Transverse colon (tissue), 4 donors: ENCODE results near the gene DBH. TPM values are rescaled to one million over a fixed set of nuclear protein-coding genes. Genes with fewer than 3 reads are reported as not detected.

Experiments
- DNase-seq: peaks from one replicate; pipeline ENCODE4 v3.0.0-alpha.2; 2019
- H3K27ac ChIP-seq, 4 donors: fragments of 200-600 bp; sonication (generic); 2 replicates each; pipeline ENCODE4 v1.5.1; 2016 to 2018; ENCODE audit warnings: inconsistent platforms in 4 of 4
- H3K27me3 ChIP-seq: fragments of 200-600 bp; sonication (generic); 2 replicates; pipeline ENCODE4 v1.5.1; 2017; ENCODE audit warnings: inconsistent platforms
- H3K36me3 ChIP-seq, 4 donors: fragments of 200-600 bp; sonication (generic); 2 replicates each; pipeline ENCODE4 v1.5.1; 2017 to 2019; ENCODE audit warnings: inconsistent platforms in 4 of 4
- H3K4me1 ChIP-seq, 4 donors: fragments of 200-600 bp; sonication (generic); 2 replicates each; pipeline ENCODE4 v1.5.1; 2017 to 2020; ENCODE audit warnings: inconsistent platforms in 4 of 4
- H3K4me3 ChIP-seq, 4 donors: fragments of 200-600 bp; sonication (generic); 1 replicate in 1 of 4; 2 replicates in 3 of 4; pipeline versions ENCODE4 v1.5.1 to v1.6.1; 2017 to 2019; ENCODE audit warnings: inconsistent platforms in 4 of 4
- H3K9me3 ChIP-seq, 2 donors: fragments of 200-600 bp; sonication (generic); 2 replicates each; pipeline ENCODE4 v1.5.1; 2017 to 2019; ENCODE audit warnings: inconsistent platforms in 2 of 2
- CTCF ChIP-seq, 5 experiments: fragments of 200-600 bp in 3 of 5; fragments of 450-650 bp in 2 of 5; sonication (generic) in 3 of 5; IDR thresholded peaks; 1 replicate in 2 of 5; 2 replicates in 3 of 5; pipeline ENCODE4 v1.5.1; 2016 to 2017; ENCODE audit warnings: antibody characterized with exemption in 5 of 5, inconsistent platforms in 3 of 5, mild to moderate bottlenecking in 2 of 5, moderate library complexity in 1 of 5
- EP300 ChIP-seq: sonication (generic); formaldehyde crosslinking; IDR thresholded peaks from one replicate; pipeline ENCODE4 v1.6.1; 2017; ENCODE audit warnings: antibody characterized with exemption, low read depth
- POLR2A ChIP-seq: fragments of 450-650 bp; IDR thresholded peaks from one replicate; pipeline ENCODE4 v1.6.1; 2016; ENCODE audit warnings: antibody characterized with exemption, mild to moderate bottlenecking, moderate library complexity
- POLR2AphosphoS5 ChIP-seq, 3 donors: sonication (generic); formaldehyde crosslinking; IDR thresholded peaks; one replicate each; pipeline ENCODE4 v1.6.1; 2016; ENCODE audit warnings: antibody characterized with exemption in 3 of 3
- WGBS, 2 donors: methylation state at CpG; one replicate each; pipeline ENCODE4 v1.1.5; 2018; ENCODE audit warnings: low coverage in 1 of 2; 5-methylcytosine and 5-hydroxymethylcytosine counted together
- in situ Hi-C, 4 donors: fragments of 200-750 bp; cut with MboI; loops; one replicate each; pipeline versions ENCODE4 v1.15.0 to v1.15.1; 2017; ENCODE audit warnings: low sequenced_read_pairs in 3 of 4, low pct_ligation_motif_present in 1 of 4, low pct_unique_long_range_greater_than_20kb in 1 of 4
- intact Hi-C: fragments of 100-400 bp; cut with DNase I; formaldehyde crosslinking; loops from one replicate; pipeline ENCODE4 v1.15.1; 2023; ENCODE audit warnings: low total_unique reads
- total RNA-seq, 4 donors: library from RNA; depleted of rRNA; stranded (reverse); fragments of >200 nt; gene quantifications; one replicate each; pipeline ENCODE4 v1.1.0, GENCODE V29; 2016

DBH gene
- total RNA-seq, 4 donors from 2014 or later = not detected

DNA sequence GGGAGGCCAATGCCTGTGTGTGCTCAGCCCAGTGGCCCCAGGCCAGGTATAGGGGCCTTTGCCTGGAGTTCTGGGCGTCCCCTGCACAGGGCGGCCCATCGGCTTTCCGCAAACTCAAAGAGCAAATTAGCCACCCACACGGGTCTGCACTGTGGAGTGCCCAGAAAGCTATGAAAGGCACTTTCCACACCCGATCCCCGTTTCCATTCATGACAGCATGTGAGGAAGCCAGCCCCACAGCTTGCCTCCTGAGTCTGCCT, 5.2 kb downstream of the DBH start:
- in situ Hi-C loops = no loop called here
- no peak for DNase-seq
- WGBS, 2 donors = 77% methylated on average over 6 of the region's 7 CpGs; no CpG with 5 or more reads in 1 of the 2 donors
- intact Hi-C loops = no loop called here
- H3K4me3 ChIP-seq = no peak overlapping the region
- no peak for TF ChIP-seq CTCF (IDR thresholded peaks at IDR 0.05)
- TF ChIP-seq EP300 = no peak
- TF ChIP-seq POLR2A = no peak
- TF ChIP-seq POLR2AphosphoS5 (IDR thresholded peaks at IDR 0.05) = no peak
- no peak overlapping the region for H3K27ac ChIP-seq
- H3K27me3 ChIP-seq = no peaks in the 10 kb centered on the region
- H3K9me3 ChIP-seq = no peaks in the 10 kb centered on the region
- H3K4me1 ChIP-seq = no peaks in the 10 kb centered on the region
- H3K36me3 ChIP-seq = no peaks in the 10 kb centered on the region

DNA sequence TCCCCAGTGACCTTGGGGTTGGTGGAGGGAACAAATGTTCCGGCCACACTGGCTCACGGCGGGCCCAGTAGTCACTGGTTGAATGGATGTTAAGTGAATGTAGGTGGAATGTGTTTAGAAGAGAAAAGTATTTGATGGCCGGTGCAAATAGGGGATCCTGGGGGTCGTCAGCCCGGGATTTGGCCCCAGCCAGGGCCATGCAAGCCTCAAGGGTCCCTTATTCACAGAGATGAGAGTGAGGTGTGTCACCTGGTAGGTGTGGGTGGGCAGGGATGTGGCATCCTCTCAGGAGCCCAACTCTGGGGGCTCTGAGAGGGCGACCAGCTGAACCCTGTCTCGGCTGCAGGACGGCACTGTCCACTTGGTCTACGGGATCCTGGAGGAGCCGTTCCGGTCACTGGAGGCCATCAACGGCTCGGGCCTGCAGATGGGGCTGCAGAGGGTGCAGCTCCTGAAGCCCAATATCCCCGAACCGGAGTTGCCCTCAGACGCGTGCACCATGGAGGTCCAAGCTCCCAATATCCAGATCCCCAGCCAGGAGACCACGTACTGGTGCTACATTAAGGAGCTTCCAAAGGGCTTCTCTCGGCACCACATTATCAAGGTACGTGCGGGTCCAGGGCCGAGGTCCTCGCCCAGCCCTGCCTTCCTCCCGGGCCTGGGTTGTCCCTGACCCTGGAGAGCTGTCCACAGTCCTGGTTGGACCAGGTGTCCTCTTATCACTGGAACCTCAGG, 5.9 kb downstream of the DBH start:
- no peak for DNase-seq
- no peak overlapping the region for H3K4me3 ChIP-seq
- no peak overlapping the region for H3K27ac ChIP-seq
- in situ Hi-C loops (no loop called here), intact Hi-C loops (no loop called here)
- no peak for TF ChIP-seq POLR2AphosphoS5 (IDR thresholded peaks at IDR 0.05)
- no peak for TF ChIP-seq EP300
- no peak for TF ChIP-seq CTCF (IDR thresholded peaks at IDR 0.05)
- no peak for TF ChIP-seq POLR2A
- no peaks in the 10 kb centered on the region for H3K9me3 ChIP-seq
- H3K36me3 ChIP-seq = no peaks in the 10 kb centered on the region
- H3K27me3 ChIP-seq = no peaks in the 10 kb centered on the region
- H3K4me1 ChIP-seq = no peaks in the 10 kb centered on the region
- 77 to 80% methylated on average over 3 to 21 of the region's 25 CpGs for WGBS, 2 donors

GRCh38 chr9:133642708-133643361, 6.7 kb downstream of the DBH start:
- no peaks in the 10 kb centered on the region for H3K4me1 ChIP-seq
- intact Hi-C loops (no loop called here), in situ Hi-C loops (no loop called here)
- H3K4me3 ChIP-seq = no peak overlapping the region
- H3K27me3 ChIP-seq = no peaks in the 10 kb centered on the region
- H3K36me3 ChIP-seq = no peaks in the 10 kb centered on the region
- no peak for DNase-seq
- whole genome bisulfite sequencing, 2 donors = 81% methylated on average over 15 of the region's 16 CpGs; no CpG with 5 or more reads in 1 of the 2 donors
- H3K27ac ChIP-seq = no peak overlapping the region
- TF ChIP-seq POLR2AphosphoS5 (IDR thresholded peaks at IDR 0.05) (no peak), POLR2A (no peak), EP300 (no peak), CTCF (IDR thresholded peaks at IDR 0.05) (no peak)
- no peaks in the 10 kb centered on the region for H3K9me3 ChIP-seq

DNA sequence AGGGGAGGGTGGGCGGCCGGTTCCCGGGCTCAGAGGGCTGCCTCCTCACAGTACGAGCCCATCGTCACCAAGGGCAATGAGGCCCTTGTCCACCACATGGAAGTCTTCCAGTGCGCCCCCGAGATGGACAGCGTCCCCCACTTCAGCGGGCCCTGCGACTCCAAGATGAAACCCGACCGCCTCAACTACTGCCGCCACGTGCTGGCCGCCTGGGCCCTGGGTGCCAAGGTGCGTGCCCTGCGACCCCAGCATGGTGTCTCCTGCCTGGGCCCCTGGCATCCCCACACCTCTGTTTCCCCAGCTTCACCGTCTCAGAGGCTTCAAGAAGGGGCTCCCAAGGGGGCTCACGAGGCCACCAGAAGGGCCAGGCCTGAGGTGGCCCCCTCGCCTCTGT, 7.2 kb downstream of the DBH start:
- no peak overlapping the region for H3K27ac ChIP-seq
- no peaks in the 10 kb centered on the region for H3K27me3 ChIP-seq
- H3K4me1 ChIP-seq = no peaks in the 10 kb centered on the region
- H3K36me3 ChIP-seq = no peaks in the 10 kb centered on the region
- TF ChIP-seq EP300 (no peak), POLR2AphosphoS5 (IDR thresholded peaks at IDR 0.05) (no peak), CTCF (IDR thresholded peaks at IDR 0.05) (no peak), POLR2A (no peak)
- H3K9me3 ChIP-seq = no peaks in the 10 kb centered on the region
- 73% methylated on average over 10 of the region's 20 CpGs; no CpG with 5 or more reads in 1 of the 2 donors for WGBS, 2 donors
- no peak for DNase-seq
- in situ Hi-C loops = no loop called here
- intact Hi-C loops = no loop called here
- H3K4me3 ChIP-seq = no peak overlapping the region
